Measurements from ENCODE around the gene HDAC7.

The HDAC7 gene

GRCh38 chr12:47819896-47820630 is at the start of gene HDAC7:
Gene HDAC7 (minus strand): TSS chr12:47819903. CDS start chr12:47819785, 118 bp downstream.
- DNase-seq (ENCODE audit: low spot score) = peak; percentile 81

GRCh38 chr12:47868552-47869031 is 48.9 kb upstream of the HDAC7 start:
- DNase-seq (ENCODE audit: low spot score) = peak; percentile 24

GRCh38 chr12:47868041-47868440 is 48.3 kb upstream of the HDAC7 start:
- DNase-seq (ENCODE audit: low spot score) = no peak

- no peak for DNase-seq (ENCODE audit: low spot score)
Measured at GRCh38 chr12:47867495-47867941, 47.8 kb upstream of the HDAC7 start.

- no peak for DNase-seq (ENCODE audit: low spot score)
Measured at GRCh38 chr12:47864646-47865235, 45.0 kb upstream of the HDAC7 start.

- DNase-seq (ENCODE audit: low spot score) = no peak
Measured at GRCh38 chr12:47863985-47864384, 44.3 kb upstream of the HDAC7 start.

- DNase-seq (ENCODE audit: low spot score) = no peak
Measured at GRCh38 chr12:47863467-47863866, 43.8 kb upstream of the HDAC7 start.

GRCh38 chr12:47862881-47863280 is 43.2 kb upstream of the HDAC7 start:
- no peak for DNase-seq (ENCODE audit: low spot score)

- no peak for DNase-seq (ENCODE audit: low spot score)
Measured at GRCh38 chr12:47862167-47862750, 42.6 kb upstream of the HDAC7 start.

GRCh38 chr12:47860873-47861272 is 41.2 kb upstream of the HDAC7 start:
- no peak for DNase-seq (ENCODE audit: low spot score)

GRCh38 chr12:47860279-47860841 is 40.7 kb upstream of the HDAC7 start:
- DNase-seq (ENCODE audit: low spot score) = no peak

- no peak for DNase-seq (ENCODE audit: low spot score)
Measured at GRCh38 chr12:47858511-47859266, 39.0 kb upstream of the HDAC7 start.

- DNase-seq (ENCODE audit: low spot score) = no peak
Measured at GRCh38 chr12:47856721-47857575, 37.2 kb upstream of the HDAC7 start.

- no peak for DNase-seq (ENCODE audit: low spot score)
Measured at GRCh38 chr12:47856094-47856493, 36.4 kb upstream of the HDAC7 start.

- DNase-seq (ENCODE audit: low spot score) = no peak
Measured at GRCh38 chr12:47855502-47855901, 35.8 kb upstream of the HDAC7 start.

GRCh38 chr12:47854531-47854930 is 34.8 kb upstream of the HDAC7 start:
- DNase-seq (ENCODE audit: low spot score) = no peak

- DNase-seq (ENCODE audit: low spot score) = no peak
Measured at GRCh38 chr12:47852096-47852571, 32.4 kb upstream of the HDAC7 start.

- no peak for DNase-seq (ENCODE audit: low spot score)
Measured at GRCh38 chr12:47851303-47851952, 31.7 kb upstream of the HDAC7 start.

GRCh38 chr12:47850153-47851084 is 30.7 kb upstream of the HDAC7 start:
- DNase-seq (ENCODE audit: low spot score) = no peak
